H1 (cell line): ENCODE measurements around the gene CIITA. TPM values are rescaled to one million over a fixed set of nuclear protein-coding genes. Genes with fewer than 3 reads are reported as not detected.

Experiments used
- CTCF ChIA-PET: fragments of 300-600 bp; sonication (Branson Sonifier 250); formaldehyde crosslinking; loops from one replicate; lab custom pipeline; 2021; ENCODE audit not compliant: partially characterized antibody; lab: Charles Lee
- POLR2A ChIA-PET: fragments of 300-600 bp; sonication (Branson Sonifier 250); formaldehyde crosslinking; loops from one replicate; lab custom pipeline; 2021; ENCODE audit warnings: inconsistent platforms; ENCODE audit not compliant: partially characterized antibody; lab: Charles Lee
- DNase-seq, 2 experiments: peaks; one replicate each; pipeline versions ENCODE4 v3.0.0 to v3.0.0-alpha.2; 2010 to 2022; ENCODE audit warnings: low spot score in 2 of 2, low read depth in 1 of 2, mixed read lengths in 1 of 2
- FAIRE-seq: peaks from 2 replicates; lab custom pipeline; 2011; peaks lifted over from hg19 to GRCh38; lab: Jason Lieb, UNC
- H2AFZ ChIP-seq: 2 replicates; pipeline ENCODE4 v1.8.1; 2012; ENCODE audit warnings: low read length, inconsistent platforms
- H2AK5ac ChIP-seq: 2 replicates; pipeline ENCODE4 v1.6.1; 2013; ENCODE audit warnings: low read depth, low read length
- H2BK120ac ChIP-seq: replicated peaks from 2 replicates; pipeline ENCODE3; 2013; ENCODE audit warnings: low read depth, low read length, inconsistent platforms
- H2BK12ac ChIP-seq: 2 replicates; pipeline ENCODE4 v1.6.1; 2013; ENCODE audit warnings: low read depth, low read length
- H2BK15ac ChIP-seq: 2 replicates; pipeline ENCODE4 v1.6.1; 2013; ENCODE audit warnings: low read length
- H2BK20ac ChIP-seq: 2 replicates; pipeline ENCODE4 v1.6.1; 2013; ENCODE audit warnings: low read length
- H2BK5ac ChIP-seq: 2 replicates; pipeline ENCODE4 v1.6.1; 2013; ENCODE audit warnings: low read depth, low read length
- H3K14ac ChIP-seq: 2 replicates; pipeline ENCODE4 v1.6.1; 2013; ENCODE audit warnings: inconsistent platforms; ENCODE audit not compliant: insufficient read length
- H3K18ac ChIP-seq: 2 replicates; pipeline ENCODE4 v1.6.1; 2013; ENCODE audit warnings: low read length; ENCODE audit errors: extremely low read depth
- H3K23ac ChIP-seq: 2 replicates; pipeline ENCODE4 v1.6.1; 2013; ENCODE audit warnings: inconsistent platforms; ENCODE audit not compliant: insufficient read length
- H3K23me2 ChIP-seq: 2 replicates; pipeline ENCODE4 v1.6.1; 2013; ENCODE audit warnings: low read depth, low read length
- H3K27ac ChIP-seq: 2 replicates; pipeline ENCODE4 v1.6.1; 2011; ENCODE audit warnings: low read depth, low read length, inconsistent platforms
- H3K27me3 ChIP-seq, 4 experiments: replicated peaks in 1 of 4; 1 replicate in 1 of 4; 2 replicates in 3 of 4; pipeline versions ENCODE4 v1.6.1 to v1.8.1; 2011 to 2013; ENCODE audit warnings: low read length in 3 of 4, mild to moderate bottlenecking in 3 of 4, inconsistent platforms in 2 of 4, mixed read lengths in 2 of 4, moderate library complexity in 1 of 4; ENCODE audit not compliant: control insufficient read depth in 3 of 4, insufficient read depth in 3 of 4; ENCODE audit errors: extremely low read depth in 1 of 4
- H3K36me3 ChIP-seq, 4 experiments: 2 replicates each; pipeline versions ENCODE4 v1.6.1 to v1.8.1; 2011 to 2013; ENCODE audit warnings: mild to moderate bottlenecking in 4 of 4, low read length in 3 of 4, moderate library complexity in 2 of 4, control low read depth in 1 of 4, inconsistent platforms in 1 of 4; ENCODE audit not compliant: insufficient read depth in 4 of 4, control insufficient read depth in 2 of 4
- H3K4ac ChIP-seq: replicated peaks from 2 replicates; pipeline ENCODE3; 2013; ENCODE audit warnings: low read length, low read depth, mixed read lengths, inconsistent platforms; ENCODE audit not compliant: insufficient read length
- H3K4me1 ChIP-seq, 4 experiments: replicated peaks in 1 of 4; 1 replicate in 1 of 4; 2 replicates in 3 of 4; pipeline versions ENCODE4 v1.6.1 to v1.8.1; 2011 to 2013; ENCODE audit warnings: low read length in 3 of 4, inconsistent platforms in 2 of 4, mixed read lengths in 1 of 4; ENCODE audit not compliant: insufficient read depth in 4 of 4, control insufficient read depth in 3 of 4
- H3K4me2 ChIP-seq, 2 experiments: 2 replicates each; pipeline versions ENCODE4 v1.6.1 to v1.8.1; 2011 to 2013; ENCODE audit warnings: low read depth in 2 of 2, low read length in 2 of 2, control low read depth in 1 of 2, inconsistent platforms in 1 of 2, mild to moderate bottlenecking in 1 of 2; ENCODE audit not compliant: insufficient read depth in 1 of 2
- H3K4me3 ChIP-seq, 4 experiments: fragments of 200-600, 300-600 bp in 1 of 4; sonication (generic), shearing (Covaris generic), sonication (Bioruptor Twin) in 1 of 4; 2 replicates each; pipeline versions ENCODE4 v1.5.1 to v1.8.1; 2011 to 2016; ENCODE audit warnings: low read length in 4 of 4, low read depth in 3 of 4, control low read depth in 2 of 4, inconsistent platforms in 2 of 4, mild to moderate bottlenecking in 2 of 4, mixed read lengths in 1 of 4, moderate library complexity in 1 of 4; ENCODE audit not compliant: insufficient read depth in 2 of 4; ENCODE audit errors: extremely low read depth in 1 of 4
- H3K56ac ChIP-seq: replicated peaks from 2 replicates; pipeline ENCODE3; 2013; ENCODE audit warnings: low read depth, mild to moderate bottlenecking, mixed read lengths, low read length, inconsistent platforms; ENCODE audit not compliant: insufficient read length
- H3K79me1 ChIP-seq: 2 replicates; pipeline ENCODE4 v1.6.1; 2013; ENCODE audit warnings: low read depth, low read length, control low read depth
- H3K79me2 ChIP-seq, 2 experiments: 2 replicates each; pipeline versions ENCODE4 v1.6.1 to v1.8.1; 2012 to 2013; ENCODE audit warnings: low read length in 2 of 2, mild to moderate bottlenecking in 2 of 2, inconsistent platforms in 1 of 2; ENCODE audit not compliant: insufficient read depth in 2 of 2, control insufficient read depth in 1 of 2
- H3K9ac ChIP-seq, 4 experiments: replicated peaks in 1 of 4; 1 replicate in 1 of 4; 2 replicates in 3 of 4; pipeline versions ENCODE4 v1.6.1 to v1.8.1; 2011 to 2013; ENCODE audit warnings: low read depth in 3 of 4, low read length in 3 of 4, control low read depth in 2 of 4, mild to moderate bottlenecking in 2 of 4, moderate library complexity in 2 of 4, inconsistent platforms in 1 of 4; ENCODE audit errors: extremely low read depth in 1 of 4
- H3K9me3 ChIP-seq, 2 experiments: 2 replicates each; pipeline versions ENCODE4 v1.6.1 to v1.8.1; 2012 to 2013; ENCODE audit warnings: mild to moderate bottlenecking in 2 of 2, moderate library complexity in 2 of 2, control low read depth in 1 of 2, inconsistent platforms in 1 of 2, low read depth in 1 of 2, low read length in 1 of 2, mixed read lengths in 1 of 2; ENCODE audit not compliant: insufficient read depth in 2 of 2
- H4K20me1 ChIP-seq, 2 experiments: replicated peaks in 1 of 2; 2 replicates each; pipeline versions ENCODE3 to v1.8.1; 2011 to 2013; ENCODE audit warnings: inconsistent platforms in 2 of 2, low read length in 2 of 2, mild to moderate bottlenecking in 1 of 2; ENCODE audit not compliant: insufficient read depth in 2 of 2, control insufficient read depth in 1 of 2
- H4K5ac ChIP-seq: 2 replicates; pipeline ENCODE4 v1.6.1; 2013; ENCODE audit warnings: low read length, low read depth, mixed read lengths, inconsistent platforms; ENCODE audit not compliant: insufficient read length
- H4K8ac ChIP-seq: 2 replicates; pipeline ENCODE4 v1.8.0; 2013; ENCODE audit warnings: mild to moderate bottlenecking, moderate library complexity, low read length, inconsistent platforms; ENCODE audit not compliant: insufficient read depth; ENCODE audit errors: extremely low read depth
- H4K91ac ChIP-seq: replicated peaks from 2 replicates; pipeline ENCODE3; 2013; ENCODE audit warnings: low read length, mixed read lengths, inconsistent platforms; ENCODE audit not compliant: insufficient read length
- E2F6 ChIP-seq: IDR thresholded peaks from 2 replicates; pipeline ENCODE4 v1.6.1; 2012; ENCODE audit warnings: inconsistent platforms
- FOSL1 ChIP-seq: IDR thresholded peaks from 2 replicates; pipeline ENCODE4 v1.6.1; 2011; ENCODE audit warnings: mild to moderate bottlenecking, low read depth, low read length, moderate library complexity; ENCODE audit not compliant: insufficient read depth
- GABPA ChIP-seq: IDR thresholded peaks from 2 replicates; pipeline ENCODE4 v1.6.1; 2011; ENCODE audit warnings: mild to moderate bottlenecking, low read length, moderate library complexity, borderline replicate concordance; ENCODE audit not compliant: insufficient read depth
- JUND ChIP-seq: IDR thresholded peaks from 2 replicates; pipeline ENCODE4 v1.6.1; 2011; ENCODE audit warnings: mild to moderate bottlenecking, improper control_type of control experiment, low read length
- KDM4A ChIP-seq: IDR thresholded peaks from one replicate; pipeline ENCODE4 v1.7.1; 2012; ENCODE audit warnings: low read depth, mild to moderate bottlenecking, moderate library complexity, low read length, inconsistent platforms; ENCODE audit not compliant: severe bottlenecking
- WGBS, 2 experiments: shearing (Covaris generic) in 1 of 2; methylation state at CpG; one replicate each; pipeline versions ENCODE4 v1.1.6 to v1.1.7; 2013 to 2015; ENCODE audit warnings: low lambda C conversion rate in 2 of 2, mixed read lengths in 2 of 2, inconsistent platforms in 1 of 2, low coverage in 1 of 2, missing lambda C conversion rate in 1 of 2; ENCODE audit not compliant: insufficient replicate concordance in 2 of 2, insufficient coverage in 1 of 2, insufficient read length in 1 of 2; ENCODE audit errors: extremely low coverage in 1 of 2, missing lambda C conversion rate in 1 of 2; 5-methylcytosine and 5-hydroxymethylcytosine counted together
- polyA plus RNA-seq, 7 experiments: library from polyadenylated mRNA; depleted of rRNA in 3 of 7; stranded (reverse) in 5 of 7; unstranded in 2 of 7; fragments of >200 nt in 5 of 7; fragments of 200-250 nt in 2 of 7; gene quantifications; 1 replicate in 5 of 7; 2 replicates in 1 of 7; 4 replicates in 1 of 7; pipeline versions ENCODE4 v1.2.1 to v1.2.3, GENCODE V29; 2011 to 2013; ENCODE audit warnings: missing spikeins in 2 of 7, mixed read lengths in 2 of 7
- total RNA-seq: library from RNA; stranded (reverse); fragmentation: NEBNext Ultra II Directional; extraction: Animal tissue kit (Norgen Biotek cat#: 25700); gene quantifications from 2 replicates; pipeline ENCODE4 v1.2.1, GENCODE V29; 2021

Gene CIITA
- total and polyA plus RNA-seq, 2 of the 8 experiments (the other 6 are each of a cell fraction or from before 2014, with no cell fraction given) = 0.07 to 0.17 TPM

GRCh38 chr16:10846213-10846998, 30.6 kb upstream of the CIITA start:
- CTCF ChIA-PET = interaction anchor here (1.2 kb wide), 1 partner anchor 72 kb away, joined by 3 read pairs; no protein-coding TSS in a partner anchor
- H2BK5ac ChIP-seq = no peak overlapping the region

More at GRCh38 chr16:10846213-10846998, 30.6 kb upstream of the CIITA start:
- POLR2A ChIA-PET = no interaction called here
- 92% methylated on average over 14 of the region's 14 CpGs; no CpG with 5 or more reads in 1 of the 2 experiments for WGBS, 2 experiments
- no peak overlapping the region for H2BK20ac ChIP-seq
- H2BK12ac ChIP-seq = no peak overlapping the region
- no peak overlapping the region for H3K14ac ChIP-seq
- H3K9me3 ChIP-seq = no peaks in the 10 kb centered on the region
- no peaks in the 10 kb centered on the region for H3K27me3 ChIP-seq
- H3K56ac ChIP-seq = no peak overlapping the region
- no peak overlapping the region for H3K4me3 ChIP-seq
- H2AK5ac ChIP-seq = no peak overlapping the region
- DNase-seq (no peak), FAIRE-seq (no peak)
- no peak overlapping the region for H4K8ac ChIP-seq
- H3K23ac ChIP-seq = no peak overlapping the region
- H2BK15ac ChIP-seq = no peak overlapping the region
- no peak overlapping the region for H3K18ac ChIP-seq
- H4K5ac ChIP-seq = no peak overlapping the region
- no peaks in the 10 kb centered on the region for H3K36me3 ChIP-seq
- no peak overlapping the region for H2AFZ ChIP-seq
- H3K79me1 ChIP-seq = no peaks in the 10 kb centered on the region
- H3K27ac ChIP-seq = no peak overlapping the region
- H4K91ac ChIP-seq = no peak overlapping the region
- no peaks in the 10 kb centered on the region for H3K23me2 ChIP-seq
- no peaks in the 10 kb centered on the region for H3K79me2 ChIP-seq
- no peaks in the 10 kb centered on the region for H3K4me1 ChIP-seq
- no peak overlapping the region for H3K9ac ChIP-seq
- no peak overlapping the region for H3K4ac ChIP-seq
- H2BK120ac ChIP-seq = no peak overlapping the region
- TF ChIP-seq JUND = no peak
- TF ChIP-seq KDM4A = no peak
- TF ChIP-seq FOSL1 = no peak
- TF ChIP-seq E2F6 = no peak
- no peak for TF ChIP-seq GABPA
- H4K20me1 ChIP-seq = no peaks in the 10 kb centered on the region
- no peak overlapping the region for H3K4me2 ChIP-seq
